Skeletal muscle tissue (tissue), 4 donors: Measurements from ENCODE around the gene ARID5B. TPM values are rescaled to one million over a fixed set of nuclear protein-coding genes. Genes with fewer than 3 reads are reported as not detected.
A peak's percentile ranks its signal among the peaks of the same experiment; 100 is the strongest.

Experiments
- H3K27ac ChIP-seq: one replicate; pipeline ENCODE4 v1.7.0; 2013; ENCODE audit warnings: mild to moderate bottlenecking, low read depth, low read length, inconsistent platforms
- H3K27me3 ChIP-seq, 3 donors: one replicate each; pipeline ENCODE4 v1.7.0; 2013; ENCODE audit warnings: low read length in 3 of 3; ENCODE audit not compliant: control insufficient read depth in 3 of 3, insufficient read depth in 3 of 3
- H3K36me3 ChIP-seq, 3 donors: one replicate each; pipeline ENCODE4 v1.7.0; 2013; ENCODE audit warnings: low read length in 3 of 3; ENCODE audit not compliant: control insufficient read depth in 3 of 3, insufficient read depth in 3 of 3
- H3K4me1 ChIP-seq, 3 donors: one replicate each; pipeline ENCODE4 v1.7.0; 2013; ENCODE audit warnings: low read length in 3 of 3, mild to moderate bottlenecking in 3 of 3; ENCODE audit not compliant: control insufficient read depth in 3 of 3, insufficient read depth in 3 of 3
- H3K4me3 ChIP-seq, 3 donors: one replicate each; pipeline ENCODE4 v1.7.0; 2013; ENCODE audit warnings: low read length in 3 of 3
- H3K9ac ChIP-seq, 3 donors: one replicate each; pipeline ENCODE4 v1.7.0; 2013; ENCODE audit warnings: low read length in 3 of 3, mild to moderate bottlenecking in 3 of 3, moderate library complexity in 2 of 3, low read depth in 1 of 3
- H3K9me3 ChIP-seq, 3 donors: one replicate each; pipeline ENCODE4 v1.7.0; 2013; ENCODE audit warnings: low read length in 3 of 3; ENCODE audit not compliant: control insufficient read depth in 3 of 3
- total RNA-seq: library from RNA; depleted of rRNA; stranded (reverse); fragments of >200 nt; gene quantifications from one replicate; pipeline ENCODE4 v1.2.3, GENCODE V29; 2014
- donor health status: Osteomylitis.

The ARID5B gene
- total RNA-seq, 1 donor from 2014 or later: 27.7 TPM

GRCh38 chr10:61962971-61963370 is 61.5 kb downstream of the ARID5B start:
- Histone ChIP-seq H3K9ac (no peak overlapping the region), H3K9me3 (no peaks in the 10 kb centered on the region), H3K4me3 (no peak overlapping the region), H3K27me3 (no peaks in the 10 kb centered on the region), H3K36me3 (no peaks in the 10 kb centered on the region), H3K27ac (no peak overlapping the region), H3K4me1 (peaks cover 9 to 20% (median 19%) of the 10 kb centered on the region in 3 donors)

DNA sequence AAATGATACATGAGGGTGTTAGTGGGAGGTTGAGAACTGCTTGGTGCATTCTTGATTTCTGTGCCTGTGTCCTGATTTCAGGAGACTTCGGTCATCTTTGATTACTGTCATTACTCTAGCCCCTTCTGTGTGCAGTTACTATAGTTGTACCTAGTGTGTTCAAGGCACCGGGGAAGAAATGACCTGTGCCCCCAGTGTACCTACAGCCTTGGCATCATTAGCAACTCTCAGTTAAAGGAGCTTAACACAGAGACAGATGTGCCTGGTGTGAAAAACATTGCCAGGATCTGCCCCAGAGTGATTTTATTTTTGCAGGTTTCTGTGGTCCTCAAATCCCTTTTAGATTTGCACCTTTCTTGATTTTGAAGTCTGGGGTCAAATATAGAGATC is 62.2 kb downstream of the ARID5B start:
- H3K27ac ChIP-seq: peak overlapping the region; percentile 57
- no peaks in the 10 kb centered on the region for H3K27me3 ChIP-seq
- no peaks in the 10 kb centered on the region for H3K36me3 ChIP-seq
- peak overlapping the region; percentile 7 to 48 (median 44) for H3K4me3 ChIP-seq
- peaks cover 9 to 20% (median 19%) of the 10 kb centered on the region in 3 donors for H3K4me1 ChIP-seq
- peak overlapping the region in 2 of 3 donors; percentile 4 to 41 for H3K9ac ChIP-seq
- H3K9me3 ChIP-seq: no peaks in the 10 kb centered on the region

- H3K36me3 ChIP-seq: no peaks in the 10 kb centered on the region
- H3K4me3 ChIP-seq: peak overlapping the region; percentile 7 to 48 (median 44)
- peak overlapping the region; percentile 4 to 58 (median 41) for H3K9ac ChIP-seq
- peaks cover 9 to 20% (median 19%) of the 10 kb centered on the region in 3 donors for H3K4me1 ChIP-seq
- H3K27me3 ChIP-seq: no peaks in the 10 kb centered on the region
- H3K27ac ChIP-seq: peak overlapping the region; percentile 57
- no peaks in the 10 kb centered on the region for H3K9me3 ChIP-seq
Measured at GRCh38 chr10:61964059-61964709, 62.7 kb downstream of the ARID5B start.

- H3K27ac ChIP-seq: no peak overlapping the region
- H3K27me3 ChIP-seq: no peaks in the 10 kb centered on the region
Measured at GRCh38 chr10:61964949-61965702, 63.6 kb downstream of the ARID5B start.

DNA sequence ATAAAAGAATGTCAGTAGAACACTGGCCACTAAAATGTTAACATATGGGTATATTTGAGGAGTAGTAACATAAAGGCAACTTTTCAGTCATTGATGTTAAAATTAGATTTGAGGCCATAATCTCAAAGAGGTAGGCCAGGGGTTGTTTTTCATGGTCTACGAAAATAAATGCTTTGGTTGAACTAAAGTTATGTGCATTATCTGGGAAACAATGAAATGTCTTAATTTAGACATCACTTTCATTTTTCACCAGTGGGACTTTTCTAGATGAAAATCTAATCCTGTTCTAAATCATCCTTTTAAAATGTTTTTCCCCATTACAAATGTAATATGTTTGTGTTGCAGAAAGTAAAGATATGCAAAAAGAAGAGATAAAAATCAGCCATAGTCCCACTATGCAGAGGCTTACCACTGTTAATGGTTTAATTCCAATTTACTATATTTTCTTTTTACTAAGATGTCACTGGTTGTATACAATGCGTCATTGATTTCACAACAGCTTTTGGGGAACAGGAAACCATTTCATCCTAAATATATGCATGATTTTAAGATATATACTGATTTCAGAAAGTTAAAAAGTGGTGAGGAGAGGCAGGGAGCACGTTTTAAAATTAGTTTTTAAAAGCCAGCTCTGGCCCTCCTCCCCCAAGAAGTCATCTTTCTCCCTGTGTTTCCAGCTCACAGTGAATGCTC is 64.3 kb downstream of the ARID5B start:
- Histone ChIP-seq H3K36me3 (no peaks in the 10 kb centered on the region), H3K9me3 (no peaks in the 10 kb centered on the region), H3K27me3 (no peaks in the 10 kb centered on the region), H3K4me3 (no peak overlapping the region), H3K9ac (no peak overlapping the region), H3K27ac (no peak overlapping the region), H3K4me1 (peaks cover 9 to 22% (median 19%) of the 10 kb centered on the region in 3 donors)

More at GRCh38 chr10:61964949-61965702, 63.6 kb downstream of the ARID5B start:
- no peaks in the 10 kb centered on the region for H3K9me3 ChIP-seq
- H3K9ac ChIP-seq: no peak overlapping the region
- no peak overlapping the region for H3K4me3 ChIP-seq
- no peaks in the 10 kb centered on the region for H3K36me3 ChIP-seq
- H3K4me1 ChIP-seq: peaks cover 9 to 20% (median 19%) of the 10 kb centered on the region in 3 donors

- no peaks in the 10 kb centered on the region for H3K9me3 ChIP-seq
- H3K27ac ChIP-seq: no peak overlapping the region
- H3K36me3 ChIP-seq: no peaks in the 10 kb centered on the region
- H3K27me3 ChIP-seq: no peaks in the 10 kb centered on the region
- peaks cover 9 to 26% (median 14%) of the 10 kb centered on the region in 3 donors for H3K4me1 ChIP-seq
- H3K4me3 ChIP-seq: no peak overlapping the region
- H3K9ac ChIP-seq: no peak overlapping the region
Measured at GRCh38 chr10:61967298-61967697, 65.8 kb downstream of the ARID5B start.

- Histone ChIP-seq H3K4me3 (peak overlapping the region in 1 of 3 donors; percentile 19), H3K4me1 (peaks cover 10 to 32% (median 10%) of the 10 kb centered on the region in 3 donors), H3K27ac (peak overlapping the region; percentile 29), H3K9ac (no peak overlapping the region), H3K27me3 (no peaks in the 10 kb centered on the region), H3K36me3 (no peaks in the 10 kb centered on the region), H3K9me3 (no peaks in the 10 kb centered on the region)
Measured at GRCh38 chr10:61970182-61971002, 68.9 kb downstream of the ARID5B start.

DNA sequence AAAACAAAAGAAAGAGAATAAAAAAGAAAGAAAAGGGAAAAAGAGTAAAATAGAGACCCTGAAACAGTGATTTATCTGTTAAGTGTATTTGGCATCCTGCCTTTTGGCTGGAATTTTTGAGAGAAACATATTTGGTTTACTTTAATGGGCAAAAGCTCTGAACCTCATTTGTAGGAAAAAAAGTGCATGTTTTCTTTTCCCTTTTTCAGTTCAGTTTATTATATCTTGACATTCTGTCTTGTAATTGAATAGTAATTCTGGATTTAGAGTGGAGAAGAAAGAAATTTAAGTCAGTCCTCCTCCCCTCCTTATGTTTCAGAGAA is 69.5 kb downstream of the ARID5B start:
- H3K4me1 ChIP-seq: peaks cover 10 to 32% (median 10%) of the 10 kb centered on the region in 3 donors

DNA sequence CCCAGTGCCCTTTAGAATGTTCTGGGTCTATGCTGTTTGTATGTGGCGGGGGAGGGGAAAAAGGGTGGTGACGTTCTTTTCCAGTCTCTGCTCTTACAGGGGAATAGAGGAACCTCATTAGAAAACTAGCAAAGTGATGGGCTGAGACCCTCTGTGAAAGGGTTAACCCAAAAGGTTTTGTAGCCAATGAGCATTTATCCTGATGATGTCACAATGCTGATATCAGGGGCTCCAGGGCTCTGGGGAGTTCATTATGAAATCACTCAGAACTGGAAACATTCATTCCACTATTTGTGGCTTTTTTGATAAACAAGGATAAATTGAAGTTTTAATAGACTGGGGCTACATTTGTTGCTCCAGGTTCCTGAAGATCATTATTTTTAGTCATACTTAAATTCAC is 71.7 kb downstream of the ARID5B start:
- H3K4me3 ChIP-seq: no peak overlapping the region
- H3K9ac ChIP-seq: no peak overlapping the region
- H3K27ac ChIP-seq: no peak overlapping the region
- no peaks in the 10 kb centered on the region for H3K27me3 ChIP-seq
- peaks cover 10 to 32% (median 10%) of the 10 kb centered on the region in 3 donors for H3K4me1 ChIP-seq
- H3K36me3 ChIP-seq: no peaks in the 10 kb centered on the region
- no peaks in the 10 kb centered on the region for H3K9me3 ChIP-seq

More for the DNA sequence above, 69.5 kb downstream of the ARID5B start:
- no peaks in the 10 kb centered on the region for H3K9me3 ChIP-seq
- H3K4me3 ChIP-seq: no peak overlapping the region
- H3K27ac ChIP-seq: peak overlapping the region; percentile 29
- H3K27me3 ChIP-seq: no peaks in the 10 kb centered on the region
- H3K9ac ChIP-seq: no peak overlapping the region
- no peaks in the 10 kb centered on the region for H3K36me3 ChIP-seq
